NCI-H1694 treated with DMSO at 0.1 percent for 48 hours (cell line): ENCODE results near the gene ITPRID1.

Source experiments
- DNase-seq: peaks from one replicate; lab custom pipeline; 2025; lab: John Stamatoyannopoulos, UW

The ITPRID1 gene

GRCh38 chr7:31633894-31634494 is 120.1 kb downstream of the ITPRID1 start:
- DNase-seq = peak; percentile 93

- no peak for DNase-seq
These were observed 126.5 kb downstream of the ITPRID1 start for GRCh38 chr7:31640381-31640780.

GRCh38 chr7:31642681-31643115 is 128.8 kb downstream of the ITPRID1 start:
- no peak for DNase-seq

DNA sequence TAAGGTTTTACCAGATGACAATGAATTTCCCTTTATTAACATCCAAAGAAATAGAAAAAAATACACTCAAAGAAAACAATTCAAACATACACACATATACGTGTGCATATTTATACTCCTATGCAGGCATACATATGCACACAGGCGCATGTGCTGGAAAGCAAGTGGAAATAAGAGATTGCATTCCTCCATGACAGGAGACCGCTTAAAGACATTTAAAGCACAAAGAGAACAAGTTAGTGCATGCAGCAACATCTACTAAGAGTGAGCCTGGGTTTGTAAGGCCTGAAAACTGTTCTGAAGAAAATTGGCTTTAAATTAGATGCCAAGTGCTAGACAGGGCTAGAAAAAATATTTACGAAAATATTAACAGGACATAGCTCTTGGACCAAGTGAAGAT is 133.1 kb downstream of the ITPRID1 start:
- DNase-seq = no peak

DNA sequence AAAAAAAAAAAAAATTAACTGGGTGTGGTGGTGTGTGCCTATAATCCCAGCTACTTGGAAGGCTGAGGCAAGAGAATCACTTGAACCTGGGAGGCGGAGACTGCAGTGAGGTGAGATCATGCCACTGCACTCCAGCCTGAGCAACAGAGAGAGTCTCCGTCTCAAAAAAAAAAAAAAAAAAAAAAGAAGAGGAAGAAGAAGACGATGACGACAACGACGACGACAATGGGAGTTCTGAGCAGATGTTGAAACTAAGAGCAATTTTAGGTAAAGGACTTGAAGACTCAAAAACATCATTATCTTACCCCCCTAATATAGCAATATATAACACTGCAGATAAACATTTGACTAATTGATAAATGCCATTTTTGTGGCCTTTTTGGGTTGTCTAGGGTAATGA is 133.6 kb downstream of the ITPRID1 start:
- DNase-seq = no peak

DNA sequence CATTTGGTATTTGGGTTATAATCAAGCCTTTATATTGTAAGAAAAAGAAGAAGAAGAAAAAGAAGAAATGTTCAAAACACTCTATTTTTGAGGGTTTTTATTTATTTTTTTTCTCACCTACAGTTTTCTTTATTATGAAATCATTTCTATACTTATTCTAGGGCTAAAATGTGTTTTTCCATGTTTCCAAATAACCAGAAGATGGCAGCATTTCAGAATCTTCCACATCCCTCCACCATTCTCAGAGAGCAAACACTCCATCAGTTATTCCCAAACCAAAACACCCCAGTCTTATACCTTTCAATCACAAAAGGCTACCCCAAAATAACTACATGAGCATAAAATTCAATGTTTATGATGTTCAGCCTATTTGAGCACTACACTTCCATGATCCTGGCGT is 134.4 kb downstream of the ITPRID1 start:
- peak; percentile 80 for DNase-seq

GRCh38 chr7:31648880-31649279 is 135.0 kb downstream of the ITPRID1 start:
- DNase-seq = no peak

GRCh38 chr7:31651234-31652062 is 137.6 kb downstream of the ITPRID1 start:
- no peak for DNase-seq

GRCh38 chr7:31652063-31652326 is 138.1 kb downstream of the ITPRID1 start:
- DNase-seq = no peak

DNA sequence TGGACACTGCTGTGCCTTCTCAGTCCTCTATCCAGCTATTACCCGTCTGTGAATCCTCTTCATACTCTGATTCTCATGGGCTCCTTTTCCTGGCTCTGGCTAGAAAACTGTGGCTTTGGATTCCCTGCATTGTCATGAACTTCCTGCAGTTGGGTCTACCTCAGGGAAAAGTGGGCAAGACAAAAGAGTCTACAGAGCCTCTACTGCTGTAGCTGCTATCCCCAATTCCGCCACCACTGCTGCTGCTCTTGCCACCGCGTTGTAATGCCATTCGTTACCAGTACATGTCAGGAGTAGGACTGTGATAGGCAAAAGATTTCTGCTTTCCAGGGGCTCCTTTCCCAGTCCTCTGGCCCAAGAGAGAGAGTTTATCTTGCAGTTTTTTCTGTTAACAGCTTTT is 149.2 kb downstream of the ITPRID1 start:
- no peak for DNase-seq

GRCh38 chr7:31664890-31665289 is 151.0 kb downstream of the ITPRID1 start:
- no peak for DNase-seq

DNA sequence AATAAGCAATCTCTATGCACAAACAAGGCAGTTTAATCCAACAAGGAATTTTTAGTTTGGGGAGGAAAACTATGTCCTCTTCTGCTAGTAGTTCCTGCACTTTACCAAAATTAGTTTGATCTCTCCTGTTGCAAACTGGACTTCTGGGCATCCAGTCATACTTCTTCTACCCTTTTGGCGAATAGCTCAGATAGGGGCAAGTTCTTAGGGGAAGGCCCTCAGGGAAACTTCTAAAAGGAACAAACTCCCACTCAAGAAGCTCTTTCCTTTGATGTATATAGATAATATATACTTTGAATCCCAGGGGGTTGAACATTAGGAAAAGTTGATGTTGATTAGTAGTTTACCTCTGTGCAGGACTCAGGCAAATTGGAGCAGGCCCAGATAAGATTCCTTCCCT is 151.7 kb downstream of the ITPRID1 start:
- no peak for DNase-seq

DNA sequence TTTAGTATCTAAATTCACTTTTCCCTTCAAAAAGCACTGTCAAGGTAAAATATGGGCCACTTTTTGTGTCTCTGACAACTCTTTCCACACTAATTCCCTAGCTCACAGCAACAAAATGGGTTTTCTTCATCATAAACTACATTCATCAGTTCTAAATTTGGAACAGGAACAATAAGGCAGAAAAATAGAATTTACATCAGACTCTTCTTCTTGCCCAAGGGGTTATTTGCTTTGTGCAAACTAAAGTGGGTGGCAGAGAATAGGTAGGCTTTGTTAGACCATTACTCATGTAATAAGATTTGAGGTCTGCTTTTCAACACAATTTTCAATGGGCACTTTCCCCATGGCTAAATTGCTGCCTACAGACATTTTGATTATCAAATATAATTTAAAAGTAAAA is 155.6 kb downstream of the ITPRID1 start:
- DNase-seq = no peak

GRCh38 chr7:31679574-31680305 is 165.8 kb downstream of the ITPRID1 start:
- DNase-seq = peak; percentile 98

GRCh38 chr7:31683445-31684225 is 169.7 kb downstream of the ITPRID1 start:
- DNase-seq = peak; percentile 99

GRCh38 chr7:31687024-31687748 is 173.3 kb downstream of the ITPRID1 start, which contains the start of gene PPP1R17:
Gene PPP1R17 (plus strand): TSS chr7:31687215. CDS start chr7:31692442, 5,227 bp downstream.
- peak; percentile 74 for DNase-seq

DNA sequence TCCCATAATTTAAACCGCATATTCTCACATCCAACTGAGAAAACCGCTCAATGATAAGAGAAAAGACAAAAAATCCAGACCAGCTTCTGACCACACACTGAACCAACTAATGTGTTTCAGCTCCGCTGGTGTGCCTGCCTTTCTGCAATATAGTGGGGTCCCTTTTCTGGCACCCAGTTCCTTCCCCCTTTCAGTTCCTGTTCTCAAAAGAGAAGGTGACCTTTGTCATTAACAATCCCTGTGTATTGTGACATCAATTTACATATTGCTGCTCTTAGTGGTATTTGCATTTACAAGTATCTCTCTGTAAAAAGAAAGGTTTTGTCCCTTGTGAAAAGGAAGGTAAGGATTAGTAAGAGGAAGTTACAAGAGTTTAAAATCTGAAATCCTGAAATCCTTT is 174.5 kb downstream of the ITPRID1 start:
- no peak for DNase-seq

GRCh38 chr7:31688996-31689395 is 175.1 kb downstream of the ITPRID1 start:
- no peak for DNase-seq

DNA sequence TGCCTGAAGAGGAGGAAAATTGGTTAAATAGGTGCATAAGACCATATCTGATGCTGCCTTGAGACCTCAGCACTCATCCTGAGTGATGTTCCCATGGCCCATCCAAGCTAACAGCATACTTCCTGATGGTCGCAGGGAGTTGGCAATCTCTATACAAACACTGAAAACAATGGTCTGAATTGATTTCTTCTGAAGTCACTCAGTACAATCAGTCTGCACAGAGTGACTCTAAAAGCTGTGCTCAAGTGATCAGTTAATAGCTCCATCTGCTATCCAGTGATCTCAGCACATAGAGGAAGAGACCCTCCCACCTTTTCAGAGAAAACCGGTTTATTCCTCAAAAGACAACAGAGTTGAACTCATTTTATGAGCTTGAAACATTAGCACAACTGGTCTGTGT is 177.0 kb downstream of the ITPRID1 start:
- peak; percentile 28 for DNase-seq

DNA sequence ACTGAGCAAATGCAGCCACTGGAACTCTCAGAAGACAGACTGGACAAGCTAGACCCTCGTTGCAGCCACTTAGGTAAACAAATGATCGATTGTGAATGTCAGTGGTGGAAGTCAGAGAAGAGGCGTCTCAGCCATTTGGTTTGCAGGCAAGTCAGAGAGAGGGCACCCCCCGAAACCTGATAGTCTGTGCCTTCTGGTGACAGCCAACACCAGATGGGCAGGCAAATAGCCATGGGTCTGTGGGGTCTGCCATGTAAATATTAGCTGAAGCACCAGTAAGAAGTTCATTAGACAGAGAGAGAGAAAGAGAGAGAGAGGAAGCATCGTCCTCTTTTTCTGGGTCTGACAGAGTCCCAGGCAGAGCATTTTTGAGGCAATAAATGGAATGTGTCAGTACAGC is 178.6 kb downstream of the ITPRID1 start:
- DNase-seq = peak; percentile 59

- DNase-seq = no peak
These were observed 179.0 kb downstream of the ITPRID1 start for GRCh38 chr7:31692871-31693270.
